Stimulated activated CD8-positive, alpha-beta memory T cell treated with anti-CD3 and anti-CD28 coated beads, Interleukin-12 subunit alpha, Interleukin-12 subunit beta, amount 100 ng/mL, for 24 hours (primary cell): ENCODE results near the gene OAS1.
"Not testable (repeated sequence)": the region's sequence is repeated elsewhere in the genome, so short reads cannot be mapped to it uniquely, and the experiment has no call there.

Source experiments
- DNase-seq: peaks from one replicate; pipeline ENCODE4 v3.0.0-alpha.2; 2020; ENCODE audit errors: extremely low read depth

Gene OAS1

DNA sequence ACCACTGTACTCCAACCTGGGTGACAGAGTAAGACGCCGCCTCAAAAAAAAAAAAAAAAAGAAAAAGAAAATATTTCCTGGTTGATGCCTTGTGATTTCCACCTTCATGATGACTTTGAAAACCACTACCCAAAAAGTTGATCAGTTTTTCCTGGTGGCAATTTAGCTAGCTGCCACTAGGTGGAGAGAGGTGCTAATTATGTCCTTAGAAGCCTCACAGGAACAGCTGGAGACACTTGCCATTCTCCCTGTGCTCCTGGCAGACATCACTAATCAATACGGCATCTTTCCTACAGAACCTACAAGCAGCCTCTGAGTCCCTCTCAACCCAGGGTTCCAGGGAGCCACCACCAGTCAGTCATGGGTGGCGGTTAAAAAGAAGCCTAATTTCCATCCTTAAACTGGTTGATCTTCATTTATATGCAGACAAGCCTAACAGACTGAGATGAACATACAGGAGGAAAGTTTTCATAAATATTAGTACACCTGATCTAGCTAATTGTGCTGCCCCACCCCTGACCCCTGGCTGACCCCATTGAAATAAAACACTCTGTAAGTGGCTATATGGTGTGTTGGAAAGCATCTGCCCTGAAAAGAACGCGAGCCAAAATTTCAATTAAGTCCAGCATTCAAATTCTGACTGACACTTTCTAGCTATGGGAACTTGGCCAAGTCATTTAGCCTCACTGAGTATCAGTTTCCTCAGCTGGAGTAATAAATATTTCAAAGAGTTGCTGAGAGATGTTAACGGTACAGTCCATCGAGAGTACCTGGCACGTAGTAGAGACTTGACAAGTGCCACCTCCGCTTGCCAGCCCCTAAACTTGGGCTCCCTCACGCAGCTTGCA lies 6.2 kb upstream of the OAS1 start:
- no peak for DNase-seq

DNA sequence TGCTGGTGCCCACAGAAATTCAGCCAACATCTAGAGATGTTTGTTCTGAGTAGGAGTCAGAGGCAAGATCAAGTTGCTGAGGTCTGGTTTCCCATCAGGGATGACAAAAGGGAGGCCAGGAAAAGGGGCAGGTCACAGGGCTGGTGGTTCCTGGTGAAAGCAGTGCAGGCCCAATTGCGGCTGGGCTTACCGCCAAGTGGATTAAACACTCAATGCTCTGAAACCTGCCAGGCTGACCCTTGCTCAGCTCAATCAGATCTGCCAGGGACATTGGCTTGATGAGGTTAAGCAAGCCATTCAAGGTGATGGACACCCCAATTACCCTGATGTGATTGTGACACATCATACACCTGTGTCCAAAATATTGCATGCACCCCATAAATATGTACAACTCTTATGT lies 5.5 kb upstream of the OAS1 start:
- no peak for DNase-seq

DNA sequence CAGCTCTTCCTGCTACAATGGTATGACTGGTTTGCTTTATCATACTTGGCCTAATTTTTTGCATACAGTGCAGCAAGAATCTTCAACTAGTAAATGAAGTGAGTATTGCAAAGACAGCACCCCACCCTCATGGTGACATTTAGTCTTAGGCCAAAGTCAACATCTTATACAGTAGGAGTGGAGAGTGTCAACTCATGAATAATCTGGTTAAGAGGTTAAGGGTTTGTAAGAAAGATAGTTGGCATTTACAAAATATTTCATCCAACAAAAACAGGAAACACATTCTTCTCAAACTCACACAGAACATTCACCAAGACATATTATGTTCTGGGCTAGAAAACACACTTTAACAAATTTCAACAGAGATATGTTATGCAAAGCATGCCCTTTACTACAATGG lies 2.2 kb upstream of the OAS1 start:
- no peak for DNase-seq

DNA sequence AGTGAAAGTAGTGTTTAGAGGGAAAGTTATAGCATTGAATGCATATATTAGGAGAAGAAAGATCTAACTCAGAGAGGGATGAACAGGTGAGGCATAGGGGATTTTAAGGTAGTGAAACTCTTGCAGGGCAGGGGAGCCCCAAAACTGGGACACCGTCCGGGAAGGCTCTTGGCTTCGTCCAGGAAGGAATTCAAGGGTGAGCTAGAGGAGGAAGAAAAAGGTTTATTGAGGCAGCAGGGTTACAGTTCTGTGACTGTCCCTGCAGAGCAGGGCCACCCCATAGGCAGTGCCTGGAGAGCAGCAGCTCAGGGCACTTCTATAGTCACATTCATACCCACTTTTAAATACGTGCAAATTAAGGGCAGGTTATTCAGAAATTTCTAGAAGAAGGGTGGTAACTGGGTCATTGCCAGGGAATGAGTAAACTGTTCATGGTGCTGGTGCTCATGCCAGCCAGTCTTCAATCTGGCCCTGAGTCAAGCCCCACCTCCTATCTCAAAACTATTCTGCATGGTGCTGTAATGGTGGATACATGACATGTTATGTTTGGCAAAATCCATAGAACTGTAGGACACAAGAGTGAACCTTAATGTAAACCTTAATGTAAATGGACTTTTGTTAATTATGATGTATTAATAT lies 1.2 kb upstream of the OAS1 start:
- no peak for DNase-seq

DNA sequence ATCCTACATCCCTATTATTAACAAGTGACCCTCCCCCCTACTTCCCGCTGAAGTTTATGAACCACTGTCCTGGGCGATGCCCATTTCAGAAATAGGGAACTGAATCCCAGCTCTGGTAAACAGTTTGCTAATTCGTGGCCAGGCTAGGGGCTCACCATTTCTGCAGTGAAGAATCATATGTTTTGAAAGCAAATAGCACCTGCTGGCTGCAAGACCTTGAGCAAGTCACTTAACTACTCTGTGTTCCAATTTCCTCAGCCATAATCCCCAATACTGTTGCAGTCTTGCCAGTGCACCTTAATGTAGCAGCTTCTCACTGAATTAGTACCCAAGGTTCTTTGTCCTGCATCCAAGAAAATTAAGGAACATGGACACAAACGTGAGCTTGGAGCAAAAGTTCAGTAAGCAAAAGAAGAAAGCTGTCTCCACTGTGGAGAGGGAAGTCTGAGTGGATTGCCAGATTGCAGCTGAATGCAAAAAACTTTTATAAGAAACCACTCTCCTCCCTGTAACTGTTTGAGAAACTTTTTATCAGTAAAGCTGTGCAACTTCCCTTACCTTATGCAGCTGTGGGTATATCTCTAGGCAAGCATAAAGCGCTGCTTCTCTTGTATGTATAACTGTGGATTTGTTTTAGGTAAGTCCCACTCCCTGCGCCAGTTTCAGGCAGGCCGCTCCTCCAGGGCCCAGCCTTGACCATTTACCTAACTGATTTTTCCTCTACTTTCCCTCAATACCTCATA lies 824 bp downstream of the OAS1 start:
- DNase-seq: no peak

DNA sequence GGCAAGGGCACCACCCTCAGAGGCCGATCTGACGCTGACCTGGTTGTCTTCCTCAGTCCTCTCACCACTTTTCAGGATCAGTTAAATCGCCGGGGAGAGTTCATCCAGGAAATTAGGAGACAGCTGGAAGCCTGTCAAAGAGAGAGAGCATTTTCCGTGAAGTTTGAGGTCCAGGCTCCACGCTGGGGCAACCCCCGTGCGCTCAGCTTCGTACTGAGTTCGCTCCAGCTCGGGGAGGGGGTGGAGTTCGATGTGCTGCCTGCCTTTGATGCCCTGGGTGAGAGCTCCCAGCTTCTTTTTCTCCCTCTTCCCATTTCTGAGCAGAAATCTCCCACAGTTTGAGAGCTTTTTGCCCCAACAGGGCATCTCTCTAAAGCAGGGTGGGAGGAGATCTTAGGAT lies 1.8 kb downstream of the OAS1 start:
- DNase-seq: no peak

DNA sequence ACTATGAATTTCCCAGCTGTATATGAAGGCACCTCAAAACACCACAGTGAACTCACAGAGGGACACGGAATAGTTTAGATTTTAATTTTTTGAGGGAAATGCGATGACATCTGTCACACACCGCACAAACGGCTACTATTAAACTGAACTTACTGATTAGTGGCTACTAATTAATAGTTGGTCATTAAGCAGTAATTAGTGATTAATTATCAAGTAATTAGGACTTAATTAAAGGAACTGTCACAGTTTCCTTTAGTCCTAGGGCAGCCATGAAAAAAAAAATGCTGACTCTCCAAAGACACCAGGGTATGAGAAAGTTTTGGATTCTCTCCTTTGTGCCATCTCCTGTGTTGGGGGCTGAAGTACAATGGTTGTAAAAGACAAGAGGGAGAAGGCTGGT lies 2.9 kb downstream of the OAS1 start:
- no peak for DNase-seq

DNA sequence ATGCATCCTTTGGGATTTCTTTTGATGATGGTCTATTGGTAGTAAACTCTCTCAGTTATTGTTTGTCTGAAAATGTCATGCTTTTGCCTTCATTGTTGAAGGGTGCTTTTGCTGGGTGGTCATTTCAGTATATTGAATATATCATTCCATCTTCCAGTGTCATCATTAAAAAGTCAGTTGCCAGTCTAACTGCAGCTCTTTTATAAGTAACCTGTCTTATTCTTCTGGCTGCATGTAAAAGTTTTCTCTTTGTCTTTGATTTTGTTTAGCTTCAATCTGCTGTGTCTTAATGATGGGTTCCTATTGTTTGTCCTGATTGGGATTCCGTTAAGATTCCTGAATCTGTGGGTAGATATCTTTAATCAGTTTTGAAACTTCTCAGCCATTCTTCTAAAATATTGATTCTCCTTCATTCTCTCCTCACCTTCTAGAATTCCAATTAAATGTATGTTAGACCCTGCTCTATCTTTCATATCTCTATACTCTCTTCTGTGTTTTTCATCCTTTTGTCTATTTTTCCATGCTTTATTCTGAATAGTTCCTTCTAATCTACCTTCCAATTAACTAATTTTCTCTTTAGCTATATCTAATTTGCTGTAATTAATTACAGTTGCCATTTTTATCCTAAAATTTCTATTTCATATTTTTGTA lies 6.4 kb downstream of the OAS1 start:
- no peak for DNase-seq

DNA sequence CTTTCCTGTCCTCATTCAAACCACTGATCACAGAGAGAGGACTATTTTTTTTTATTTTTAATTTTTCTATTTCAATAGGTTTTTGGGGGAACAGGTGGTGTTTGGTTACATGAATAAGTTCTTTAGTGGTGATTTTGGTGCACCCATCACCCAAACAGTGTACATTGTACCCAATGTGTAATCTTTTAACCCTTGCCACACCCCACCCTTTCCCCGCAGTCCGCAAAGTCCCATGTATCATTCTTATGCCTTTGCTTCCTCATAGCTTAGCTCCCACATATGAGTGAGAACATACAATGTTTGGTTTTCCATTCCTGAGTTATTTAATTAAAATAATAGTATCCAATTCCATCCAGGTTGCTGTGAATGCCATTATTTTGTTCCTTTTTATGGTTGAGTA lies 7.1 kb downstream of the OAS1 start:
- not testable (repeated sequence) for DNase-seq

DNA sequence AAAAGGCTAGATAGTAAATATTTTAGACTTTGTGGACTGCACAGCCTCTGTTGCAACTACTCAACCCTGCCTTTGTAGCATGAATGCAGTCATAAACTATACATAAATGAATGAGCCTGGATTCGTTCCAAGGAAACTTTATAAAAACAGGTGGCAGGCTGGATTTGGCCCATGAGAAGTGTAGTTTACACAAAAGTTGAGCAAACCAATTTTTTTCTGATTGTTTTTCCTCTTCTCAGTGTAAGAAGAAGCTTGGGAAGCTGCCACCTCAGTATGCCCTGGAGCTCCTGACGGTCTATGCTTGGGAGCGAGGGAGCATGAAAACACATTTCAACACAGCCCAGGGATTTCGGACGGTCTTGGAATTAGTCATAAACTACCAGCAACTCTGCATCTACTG lies 9.5 kb downstream of the OAS1 start:
- no peak for DNase-seq

DNA sequence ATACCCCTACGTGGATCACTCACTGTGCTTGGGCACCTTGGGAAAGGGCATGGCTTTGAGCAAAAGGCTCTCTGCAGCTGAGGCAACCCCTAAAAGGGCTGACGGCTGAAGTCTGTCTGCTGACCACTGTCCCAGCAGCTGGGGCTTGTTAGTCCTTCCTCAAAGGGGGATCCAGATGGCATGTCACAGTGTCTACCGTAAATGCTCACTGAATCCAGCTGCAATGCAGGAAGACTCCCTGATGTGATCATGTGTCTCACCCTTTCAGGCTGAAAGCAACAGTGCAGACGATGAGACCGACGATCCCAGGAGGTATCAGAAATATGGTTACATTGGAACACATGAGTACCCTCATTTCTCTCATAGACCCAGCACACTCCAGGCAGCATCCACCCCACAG lies 12.4 kb downstream of the OAS1 start:
- no peak for DNase-seq

DNA sequence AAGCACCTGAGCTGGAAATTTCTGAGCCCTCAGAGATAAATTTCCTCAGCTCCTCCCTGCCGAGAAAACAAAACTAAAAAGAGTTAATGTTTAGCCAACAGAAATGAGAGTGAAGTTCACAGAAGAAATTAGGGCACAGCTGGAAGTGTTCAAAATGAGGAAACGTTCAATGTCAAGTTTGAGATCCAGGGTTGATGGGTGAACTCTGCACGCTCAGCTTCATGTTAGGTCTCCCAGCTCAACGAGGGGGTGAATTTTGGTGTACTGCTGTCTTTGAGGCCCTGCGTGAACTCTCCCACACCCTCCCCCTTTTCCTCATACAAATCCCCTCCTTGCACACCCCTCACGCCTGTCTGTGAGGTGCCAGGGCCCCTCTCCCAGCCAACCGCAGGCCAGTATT lies 18.2 kb downstream of the OAS1 start:
- no peak for DNase-seq

DNA sequence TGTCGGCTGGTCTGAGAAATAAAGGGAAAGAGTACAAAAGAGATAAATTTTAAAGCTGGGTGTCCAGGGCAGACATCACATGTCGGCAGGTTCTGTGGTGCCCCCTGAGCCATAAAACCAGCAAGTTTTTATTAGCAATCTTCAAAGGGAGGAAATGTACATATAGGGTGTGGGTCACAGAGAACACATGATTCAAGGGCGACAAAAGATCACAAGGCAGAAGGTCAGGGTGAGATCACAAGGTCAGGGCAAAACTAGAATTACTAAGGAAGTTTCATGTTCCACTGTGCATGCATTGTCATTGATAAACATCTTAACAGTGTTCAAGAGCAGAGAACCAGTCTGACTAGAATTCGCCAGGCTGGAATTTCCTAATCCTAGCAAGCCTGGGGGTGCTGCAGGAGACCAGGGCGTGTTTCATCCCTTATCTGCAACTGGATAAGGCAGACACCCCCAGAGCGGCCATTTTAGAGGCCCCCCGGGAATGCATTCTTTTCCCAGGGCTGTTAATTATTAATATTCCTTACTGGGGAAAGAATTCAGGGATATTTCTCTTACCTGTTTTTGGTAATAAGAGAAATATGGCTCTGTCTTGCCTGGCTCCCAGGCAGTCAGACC lies 19.8 kb downstream of the OAS1 start:
- DNase-seq: not testable (repeated sequence)

DNA sequence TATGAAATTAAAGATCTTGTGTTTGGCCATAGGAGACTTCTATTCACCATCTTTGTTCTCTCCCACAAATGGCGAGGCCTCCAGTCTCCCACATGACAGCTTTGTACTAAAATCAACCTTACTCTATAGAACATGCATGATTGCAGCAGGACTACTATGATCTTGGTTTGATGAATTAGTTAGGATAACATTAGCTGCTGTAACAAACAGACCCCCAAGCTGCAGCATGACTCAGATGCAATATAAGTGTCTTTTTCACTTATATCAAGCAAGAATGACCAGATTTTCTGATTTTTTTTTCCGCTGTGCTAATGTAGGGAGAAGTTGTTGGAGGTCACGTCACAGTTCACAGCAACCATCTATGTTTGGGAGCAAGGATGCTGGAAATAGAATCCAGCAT lies 20.7 kb downstream of the OAS1 start:
- no peak for DNase-seq

DNA sequence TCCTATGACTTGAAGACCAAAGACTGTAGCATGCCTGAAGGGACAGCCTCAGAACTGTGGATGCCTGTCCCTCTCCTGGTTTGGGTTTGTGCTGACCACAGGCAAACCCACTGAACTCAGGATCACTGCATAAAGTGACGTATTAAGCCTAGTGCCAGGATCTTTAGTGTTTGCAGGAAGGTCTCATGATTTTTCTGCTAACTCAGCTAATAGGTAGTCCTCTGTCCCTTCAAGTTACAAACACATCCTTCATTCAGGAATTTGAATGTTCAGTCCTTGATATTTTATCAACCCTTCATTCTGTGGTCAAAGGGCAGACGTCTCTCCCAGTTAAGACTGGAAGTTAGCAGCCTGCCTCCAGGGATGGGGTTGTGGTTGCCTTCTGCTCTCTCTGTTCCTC lies 21.2 kb downstream of the OAS1 start:
- no peak for DNase-seq

DNA sequence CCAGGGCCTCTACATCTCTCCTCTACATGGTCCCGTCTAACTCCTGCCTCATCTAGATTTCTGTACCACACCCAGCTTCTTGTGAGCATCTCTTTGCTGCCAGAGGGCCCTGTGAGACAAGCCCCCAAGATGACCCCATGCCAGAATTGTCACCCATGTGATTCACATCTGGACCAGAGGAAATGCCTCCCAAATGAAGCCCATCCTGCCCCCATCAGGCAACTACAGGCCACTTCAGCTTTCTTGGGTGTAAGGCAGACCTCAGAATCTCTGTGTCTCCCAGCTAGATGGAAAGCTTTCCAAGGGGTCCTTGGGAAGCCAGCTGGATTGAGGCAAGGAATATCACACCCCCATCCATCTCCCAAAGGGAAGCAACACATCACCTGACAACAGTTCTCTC lies 22.2 kb downstream of the OAS1 start:
- DNase-seq: no peak

DNA sequence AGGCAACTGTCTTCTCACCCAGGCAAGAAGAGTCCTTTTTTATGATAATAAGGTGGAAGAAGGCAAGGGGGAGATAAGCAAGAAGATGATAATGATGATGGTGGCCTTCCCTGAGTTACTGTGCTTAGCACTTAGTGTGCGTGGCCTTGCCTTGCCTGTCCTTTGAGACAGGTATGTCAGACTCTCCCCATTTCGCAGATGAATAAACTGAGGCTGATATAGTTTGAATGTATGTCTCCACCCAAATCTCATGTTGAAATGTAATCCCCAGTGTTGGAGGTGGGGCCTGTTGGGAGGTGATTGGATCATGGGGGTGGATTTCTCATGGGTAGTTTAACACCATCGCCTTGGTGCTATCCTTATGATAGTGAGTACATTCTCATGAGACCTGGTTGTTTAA lies 23.0 kb downstream of the OAS1 start:
- DNase-seq: no peak

DNA sequence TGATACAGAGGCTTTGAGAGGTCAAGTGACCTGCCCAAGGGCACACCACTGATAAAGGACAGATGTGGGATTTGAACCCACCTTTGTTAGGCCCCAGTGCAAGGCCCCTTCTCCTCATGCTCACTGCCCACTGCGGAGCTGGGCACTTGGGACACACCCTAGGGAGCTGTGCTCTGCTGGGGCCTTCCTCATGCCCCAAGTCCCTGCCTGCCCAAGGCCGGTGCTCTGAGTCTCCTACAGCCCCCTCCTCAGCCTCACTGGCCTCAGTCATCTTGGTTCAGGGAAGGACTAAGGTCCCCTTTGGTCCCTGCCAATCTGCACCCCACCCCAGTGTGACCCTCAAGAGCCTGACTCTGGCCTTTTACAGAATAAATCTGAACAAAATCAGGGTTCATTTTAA lies 23.6 kb downstream of the OAS1 start:
- DNase-seq: no peak

DNA sequence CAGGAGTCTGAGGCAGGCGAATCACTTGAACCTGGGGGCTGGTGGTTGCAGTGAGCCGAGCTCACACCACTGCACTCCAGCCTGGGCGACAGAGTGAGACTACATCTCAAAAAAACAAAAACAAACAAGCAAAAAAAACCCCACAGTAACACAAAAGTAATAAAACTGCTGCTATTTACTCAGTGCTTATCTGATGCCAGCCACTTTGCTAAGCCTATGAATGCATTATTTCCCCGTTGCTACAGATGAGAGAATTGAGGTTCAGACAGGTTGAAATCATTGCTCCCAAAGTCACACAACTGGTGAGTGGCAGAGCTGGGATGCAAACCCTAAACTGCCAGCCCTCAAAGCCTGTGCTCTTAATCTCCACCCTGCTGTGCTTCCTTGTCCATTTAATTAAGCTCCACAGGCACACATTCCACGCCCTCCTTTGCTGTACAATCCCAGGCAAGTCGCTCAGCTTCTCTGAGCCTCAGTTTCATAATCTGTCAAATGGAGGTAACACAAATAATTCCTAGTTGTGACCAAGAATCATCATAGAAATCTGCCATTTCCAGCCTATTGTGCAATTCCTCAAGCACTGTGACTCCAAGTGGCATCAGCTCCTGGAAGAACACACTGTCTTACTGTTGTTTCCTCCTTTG lies 25.8 kb downstream of the OAS1 start:
- no peak for DNase-seq

DNA sequence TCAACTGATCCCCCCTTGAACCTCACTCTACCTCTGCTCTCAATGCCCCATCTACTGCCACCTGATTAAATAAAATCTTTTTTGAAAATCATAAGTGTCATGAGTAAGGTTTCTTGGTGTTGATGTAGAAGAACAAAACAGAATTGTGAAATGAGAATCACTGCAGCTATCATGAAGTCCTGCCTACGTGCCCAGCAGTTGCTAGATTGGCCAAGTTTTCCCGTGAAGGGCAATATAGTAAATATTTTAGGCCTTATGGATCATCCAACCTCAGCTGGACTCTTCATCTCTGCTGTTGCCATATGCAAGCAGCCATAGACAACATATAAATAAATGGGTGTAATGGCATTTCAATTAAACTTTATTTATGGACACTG lies 26.4 kb downstream of the OAS1 start:
- no peak for DNase-seq

DNA sequence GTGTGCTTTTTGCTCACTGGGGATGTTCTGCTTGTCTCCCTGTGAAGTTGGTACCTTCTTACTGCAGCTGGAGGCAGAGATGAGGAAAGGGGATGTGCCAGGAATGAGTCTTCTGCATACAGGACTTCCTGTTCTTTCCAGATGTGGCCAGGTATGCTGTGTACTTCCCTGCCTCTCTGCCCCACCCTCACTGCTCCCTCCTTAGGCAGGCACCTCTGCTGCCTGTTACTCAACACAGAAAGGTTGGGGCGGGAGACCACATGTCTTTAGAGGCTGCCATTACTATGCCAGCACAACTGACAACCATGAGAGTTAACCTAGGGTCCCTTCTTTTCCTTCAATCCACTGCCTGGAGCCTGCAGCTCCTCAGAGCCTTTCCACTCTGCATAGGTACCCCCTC lies 29.5 kb downstream of the OAS1 start:
- DNase-seq: no peak

DNA sequence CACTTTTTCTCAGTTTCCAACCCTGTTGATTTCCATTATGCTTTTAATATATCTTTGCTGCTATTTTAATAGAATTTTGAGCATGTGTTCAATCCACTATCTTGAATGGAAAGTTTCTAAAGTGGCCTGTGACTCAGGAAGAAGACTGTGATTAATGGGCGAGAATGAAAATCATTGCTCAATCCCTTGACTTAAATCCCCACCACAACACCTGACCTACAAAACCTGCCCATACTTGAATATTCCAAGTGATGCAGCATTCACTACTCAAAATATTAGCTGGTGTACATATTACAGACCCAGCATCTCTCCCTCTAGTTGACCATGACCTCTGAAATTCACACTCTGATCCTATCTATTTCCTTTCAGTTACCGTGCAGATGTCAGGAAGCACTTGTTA lies 30.2 kb downstream of the OAS1 start:
- no peak for DNase-seq
